HG02571 (cell line): ENCODE results near the gene OR51B2.

Experiments
- ATAC-seq: cut with Tn5 transposase; IDR thresholded peaks from one replicate; pipeline ENCODE4 v1.9.1; 2021; ENCODE audit warnings: mild to moderate bottlenecking, moderate library complexity; ENCODE audit not compliant: unreplicated experiment

OR51B2 gene

GRCh38 chr11:5284637-5285036 is 39.5 kb downstream of the OR51B2 start:
- ATAC-seq: no peak

GRCh38 chr11:5283882-5284281 is 40.2 kb downstream of the OR51B2 start:
- no peak for ATAC-seq

DNA sequence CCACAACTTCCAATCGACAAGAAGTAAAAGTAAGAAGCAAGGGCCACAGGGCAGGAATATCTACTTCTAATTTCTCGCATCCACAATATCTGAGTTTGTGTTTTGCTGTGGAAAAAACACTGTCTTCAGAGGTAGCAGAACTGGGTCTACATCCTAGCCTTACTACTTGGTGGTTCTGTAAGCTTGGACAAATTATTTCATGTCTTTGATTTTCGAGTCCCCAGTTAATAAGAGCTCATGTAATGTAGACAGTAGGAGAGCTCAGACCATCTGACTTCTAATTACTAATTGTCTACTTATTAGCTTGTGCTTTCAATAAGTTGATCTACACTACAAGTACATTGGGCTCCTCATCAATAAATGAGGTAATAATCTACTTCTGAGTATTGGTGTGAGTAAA is 41.0 kb downstream of the OR51B2 start:
- no peak for ATAC-seq

DNA sequence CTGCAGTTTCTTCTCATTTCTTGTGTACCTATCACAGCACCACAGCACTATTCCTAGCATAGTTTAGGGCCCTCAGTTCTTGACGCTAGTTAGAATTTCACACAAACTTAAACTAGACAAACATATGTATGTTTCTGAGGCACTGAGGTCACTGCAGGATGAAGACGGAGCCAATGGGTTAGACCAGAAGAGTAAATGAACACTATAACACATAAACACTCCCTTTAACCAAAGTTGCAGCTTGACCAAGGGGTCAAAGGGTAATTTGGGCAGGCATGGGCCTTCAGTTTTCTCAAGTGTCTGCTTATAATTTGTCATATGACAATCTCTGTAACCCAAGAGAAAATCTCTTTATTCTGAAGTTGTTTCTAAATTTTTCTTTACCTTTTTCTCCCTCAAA is 41.5 kb downstream of the OR51B2 start:
- ATAC-seq: no peak

DNA sequence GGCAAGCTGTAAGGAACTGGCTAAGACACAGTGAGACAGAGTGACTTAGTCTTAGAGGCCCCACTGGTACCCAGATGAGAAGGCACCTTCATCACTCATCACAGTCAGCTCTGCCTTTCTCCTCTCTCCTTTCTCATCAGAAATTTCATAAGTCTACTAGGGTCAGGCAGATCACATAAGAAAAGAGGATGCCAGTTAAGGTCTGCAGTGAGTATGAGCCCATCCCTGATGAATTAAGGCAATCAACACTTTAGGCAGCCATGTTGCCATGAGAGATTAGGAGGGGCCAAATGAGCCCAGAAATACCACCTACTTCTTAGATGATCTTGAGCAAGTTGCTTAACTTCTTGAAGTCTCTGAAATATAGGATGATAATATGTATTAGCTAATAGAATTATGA is 42.5 kb downstream of the OR51B2 start:
- ATAC-seq: no peak

DNA sequence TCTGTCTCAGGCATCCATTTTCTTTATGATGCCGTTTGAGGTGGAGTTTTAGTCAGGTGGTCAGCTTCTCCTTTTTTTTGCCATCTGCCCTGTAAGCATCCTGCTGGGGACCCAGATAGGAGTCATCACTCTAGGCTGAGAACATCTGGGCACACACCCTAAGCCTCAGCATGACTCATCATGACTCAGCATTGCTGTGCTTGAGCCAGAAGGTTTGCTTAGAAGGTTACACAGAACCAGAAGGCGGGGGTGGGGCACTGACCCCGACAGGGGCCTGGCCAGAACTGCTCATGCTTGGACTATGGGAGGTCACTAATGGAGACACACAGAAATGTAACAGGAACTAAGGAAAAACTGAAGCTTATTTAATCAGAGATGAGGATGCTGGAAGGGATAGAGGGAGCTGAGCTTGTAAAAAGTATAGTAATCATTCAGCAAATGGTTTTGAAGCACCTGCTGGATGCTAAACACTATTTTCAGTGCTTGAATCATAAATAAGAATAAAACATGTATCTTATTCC is 43.5 kb downstream of the OR51B2 start:
- ATAC-seq: peak; percentile 95

- ATAC-seq: no peak
These were observed 44.5 kb downstream of the OR51B2 start for GRCh38 chr11:5279471-5280090.

DNA sequence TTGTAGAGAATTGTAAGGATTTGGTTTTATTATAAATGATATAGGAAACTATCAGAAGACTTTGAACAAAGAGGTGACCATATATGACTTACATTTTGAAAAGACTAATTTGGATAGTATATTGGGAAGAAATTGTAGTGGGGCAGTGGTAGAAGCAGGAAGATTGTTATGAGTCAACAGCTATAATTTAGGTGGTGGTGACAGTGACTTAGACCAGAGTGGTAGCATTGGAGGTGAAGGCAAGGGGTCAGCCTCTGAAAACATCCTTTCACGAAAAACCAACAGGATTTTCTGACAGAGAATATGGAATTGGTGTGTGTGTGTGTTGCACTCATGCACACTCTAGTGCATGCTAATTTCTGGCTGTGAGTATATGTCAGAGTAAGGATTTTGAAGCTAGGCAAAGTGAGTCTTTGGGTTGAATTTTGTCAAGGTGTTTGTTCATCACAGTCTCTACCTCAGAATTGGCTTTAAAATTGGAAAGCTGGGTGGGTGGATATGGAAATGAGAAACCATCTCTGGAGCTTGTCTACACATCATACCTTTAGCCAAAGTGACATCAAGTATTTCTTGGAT is 46.2 kb downstream of the OR51B2 start:
- ATAC-seq: no peak

GRCh38 chr11:5276697-5277096 is 47.4 kb downstream of the OR51B2 start:
- ATAC-seq: no peak

DNA sequence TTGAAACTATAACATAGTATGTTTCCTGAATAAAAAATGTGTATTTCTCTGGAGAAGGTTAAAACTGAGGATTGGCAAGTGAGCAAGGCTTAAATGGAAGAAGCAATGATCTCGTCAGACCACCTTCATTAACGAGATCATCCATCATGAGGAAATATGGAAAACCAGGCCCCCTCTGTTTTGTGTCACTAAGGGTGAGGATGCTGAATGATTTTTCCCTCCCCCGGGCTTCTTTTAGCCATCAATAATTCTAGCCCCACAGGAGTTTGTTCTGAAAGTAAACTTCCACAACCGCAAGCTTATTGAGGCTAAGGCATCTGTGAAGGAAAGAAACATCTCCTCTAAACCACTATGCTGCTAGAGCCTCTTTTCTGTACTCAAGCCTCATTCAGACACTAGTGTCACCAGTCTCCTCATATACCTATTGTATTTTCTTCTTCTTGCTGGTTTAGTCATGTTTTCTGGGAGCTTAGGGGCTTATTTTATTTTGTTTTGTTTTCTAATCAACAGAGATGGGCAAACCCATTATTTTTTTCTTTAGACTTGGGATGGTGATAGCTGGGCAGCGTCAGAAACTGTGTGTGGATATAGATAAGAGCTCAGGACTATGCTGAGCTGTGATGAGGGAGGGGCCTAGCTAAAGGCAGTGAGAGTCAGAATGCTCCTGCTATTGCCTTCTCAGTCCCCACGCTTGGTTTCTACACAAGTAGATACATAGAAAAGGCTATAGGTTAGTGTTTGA is 48.6 kb downstream of the OR51B2 start:
- no peak for ATAC-seq

- ATAC-seq: no peak
These were observed 49.7 kb downstream of the OR51B2 start for GRCh38 chr11:5274395-5274794.
